Fibroblast of lung (primary cell): ENCODE results near the gene TLE2.

ENCODE experiments used
- CTCF ChIP-seq, 2 donors: IDR thresholded peaks in 1 of 2; conservative IDR thresholded peaks in 1 of 2; 1 replicate in 1 of 2; 2 replicates in 1 of 2; pipeline ENCODE4 v1.5.1; 2011 to 2012; ENCODE audit warnings: low read length in 2 of 2, control low read depth in 1 of 2, inconsistent platforms in 1 of 2, low read depth in 1 of 2, mild to moderate bottlenecking in 1 of 2
- EZH2 ChIP-seq: IDR thresholded peaks from 2 replicates; pipeline ENCODE4 v1.5.1; 2012; ENCODE audit warnings: low read length, control low read depth, mild to moderate bottlenecking; ENCODE audit errors: missing control alignments

GRCh38 chr19:3053218-3053621 is 24.1 kb upstream of the TLE2 start:
- TF ChIP-seq CTCF (conservative IDR thresholded peaks at IDR 0.05 in 1 of 2, IDR thresholded peaks at IDR 0.05 in 1 of 2; ENCODE audit: low read depth in 1 of 2, low read length in 2 of 2), result no peak
- TF ChIP-seq EZH2, result no peak
